SU-DHL-6 (cell line): ENCODE measurements around the gene SREBF1.

ENCODE experiments used
- H2AFZ ChIP-seq: fragments of 200-600 bp; sonication (generic); 2 replicates; pipeline ENCODE4 v1.6.1; 2014; ENCODE audit warnings: low read depth, mild to moderate bottlenecking, moderate library complexity, mixed read lengths, antibody characterized with exemption, low read length; ENCODE audit not compliant: severe bottlenecking
- H3F3A ChIP-seq: fragments of 200-600 bp; shearing (Covaris generic); 2 replicates; pipeline ENCODE4 v1.6.0; 2016; ENCODE audit warnings: antibody characterized with exemption, mild to moderate bottlenecking; ENCODE audit not compliant: insufficient read depth
- H3K27ac ChIP-seq: fragments of 200-600 bp; sonication (generic); 2 replicates; pipeline ENCODE4 v1.5.1; 2016; ENCODE audit warnings: low read depth, mild to moderate bottlenecking, low read length, moderate library complexity, mixed read lengths
- H3K27me3 ChIP-seq: fragments of 200-600 bp; sonication (generic), shearing (Covaris generic); 2 replicates; pipeline ENCODE4 v1.6.0; 2014; ENCODE audit warnings: mild to moderate bottlenecking, low read length
- H3K36me3 ChIP-seq: fragments of 200-600 bp; sonication (generic); 2 replicates; pipeline ENCODE4 v1.6.1; 2014; ENCODE audit warnings: mild to moderate bottlenecking, low read length, mixed read lengths
- H3K4me2 ChIP-seq: fragments of 300-600, 200-600 bp; shearing (Covaris generic), sonication (generic); 2 replicates; pipeline ENCODE4 v1.6.0; 2014; ENCODE audit warnings: low read length, low read depth, mild to moderate bottlenecking; ENCODE audit not compliant: poor library complexity, severe bottlenecking
- H3K4me3 ChIP-seq: fragments of 200-600 bp; sonication (generic); 2 replicates; pipeline ENCODE4 v1.5.1; 2014; ENCODE audit warnings: antibody characterized with exemption, low read length, mild to moderate bottlenecking, mixed read lengths; ENCODE audit not compliant: insufficient read depth, poor library complexity, severe bottlenecking
- H3K79me2 ChIP-seq: fragments of 200-600 bp; sonication (generic); 2 replicates; pipeline ENCODE4 v1.6.1; 2014; ENCODE audit warnings: mild to moderate bottlenecking, low read length, moderate library complexity; ENCODE audit not compliant: insufficient read depth
- H3K9ac ChIP-seq: fragments of 200-600 bp; sonication (generic); 2 replicates; pipeline ENCODE4 v1.7.0; 2014; ENCODE audit warnings: mild to moderate bottlenecking, low read length
- H3K9me2 ChIP-seq: fragments of 200-600 bp; sonication (generic); replicated peaks from 2 replicates; pipeline ENCODE4 v1.6.1; 2014; ENCODE audit warnings: low read length; ENCODE audit not compliant: insufficient read depth
- H3K9me3 ChIP-seq: fragments of 200-600 bp; sonication (generic); 2 replicates; pipeline ENCODE4 v1.6.1; 2014; ENCODE audit warnings: low read length, mixed read lengths; ENCODE audit not compliant: insufficient read depth
- H4K20me1 ChIP-seq: fragments of 200-600 bp; sonication (generic); 2 replicates; pipeline ENCODE4 v1.6.1; 2014; ENCODE audit warnings: low read depth, mild to moderate bottlenecking, antibody characterized with exemption, low read length, moderate library complexity, mixed read lengths
- EZH2phosphoT487 ChIP-seq: fragments of 200-600 bp; sonication (generic), shearing (Covaris generic); conservative IDR thresholded peaks from 2 replicates; pipeline ENCODE4 v1.6.1; 2018; ENCODE audit warnings: mild to moderate bottlenecking, antibody characterized with exemption, low read length, moderate library complexity, mixed read lengths
- TF ChIP-seq, protein P1 (sequence below): fragments of 200-600 bp; sonication (generic); IDR thresholded peaks from one replicate; pipeline ENCODE4 v1.5.1; 2017; ENCODE audit warnings: antibody characterized with exemption, mild to moderate bottlenecking, low read length, moderate library complexity; ENCODE audit not compliant: insufficient read depth, poor library complexity, severe bottlenecking

The SREBF1 gene

DNA sequence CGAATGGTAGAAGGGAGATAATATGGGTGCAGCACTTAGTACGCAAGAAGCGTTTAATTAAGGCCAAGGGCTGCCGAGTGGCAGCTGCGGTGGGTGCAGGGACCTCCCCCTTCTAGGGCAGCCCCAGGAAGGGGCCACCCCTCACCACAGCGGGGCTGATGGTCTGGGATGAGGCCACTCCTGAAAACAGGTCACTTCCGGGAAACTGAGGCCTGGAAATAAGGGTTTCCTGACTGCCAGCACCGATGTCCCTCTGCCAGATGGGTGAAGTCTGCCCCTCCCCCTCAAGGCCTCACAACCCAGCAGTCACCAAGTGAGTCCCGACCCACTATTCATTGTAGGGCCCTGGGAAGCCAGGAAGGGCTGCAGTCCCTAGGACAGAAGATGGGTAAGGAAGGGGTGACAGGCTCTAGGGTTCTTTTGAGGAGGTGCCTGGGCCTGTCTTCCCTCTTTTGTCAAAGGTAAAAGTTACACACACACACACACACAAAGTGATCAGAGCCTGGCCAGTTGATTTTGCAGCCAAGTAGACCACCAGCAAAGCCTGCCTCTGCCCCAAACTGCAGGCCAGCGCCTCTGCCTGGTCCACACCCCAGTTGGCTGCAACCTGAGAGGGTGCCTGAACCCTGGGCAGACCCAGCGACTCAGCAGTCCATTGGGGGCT, 12.5 kb downstream of the SREBF1 start:
- H3K9me2 ChIP-seq, result no peaks in the 10 kb centered on the region
- peak overlapping the region; percentile 58 for H3K4me2 ChIP-seq
- peaks cover 4% of the 10 kb centered on the region; the same call in 1 of the 2 replicates for H3F3A ChIP-seq
- H3K79me2 ChIP-seq, result peaks cover 29% of the 10 kb centered on the region
- H2AFZ ChIP-seq, result no peak overlapping the region
- H3K27ac ChIP-seq, result peak overlapping the region; percentile 81
- H3K4me3 ChIP-seq, result peak overlapping the region; percentile 33
- H3K27me3 ChIP-seq, result no peaks in the 10 kb centered on the region
- TF ChIP-seq, protein P1, sequence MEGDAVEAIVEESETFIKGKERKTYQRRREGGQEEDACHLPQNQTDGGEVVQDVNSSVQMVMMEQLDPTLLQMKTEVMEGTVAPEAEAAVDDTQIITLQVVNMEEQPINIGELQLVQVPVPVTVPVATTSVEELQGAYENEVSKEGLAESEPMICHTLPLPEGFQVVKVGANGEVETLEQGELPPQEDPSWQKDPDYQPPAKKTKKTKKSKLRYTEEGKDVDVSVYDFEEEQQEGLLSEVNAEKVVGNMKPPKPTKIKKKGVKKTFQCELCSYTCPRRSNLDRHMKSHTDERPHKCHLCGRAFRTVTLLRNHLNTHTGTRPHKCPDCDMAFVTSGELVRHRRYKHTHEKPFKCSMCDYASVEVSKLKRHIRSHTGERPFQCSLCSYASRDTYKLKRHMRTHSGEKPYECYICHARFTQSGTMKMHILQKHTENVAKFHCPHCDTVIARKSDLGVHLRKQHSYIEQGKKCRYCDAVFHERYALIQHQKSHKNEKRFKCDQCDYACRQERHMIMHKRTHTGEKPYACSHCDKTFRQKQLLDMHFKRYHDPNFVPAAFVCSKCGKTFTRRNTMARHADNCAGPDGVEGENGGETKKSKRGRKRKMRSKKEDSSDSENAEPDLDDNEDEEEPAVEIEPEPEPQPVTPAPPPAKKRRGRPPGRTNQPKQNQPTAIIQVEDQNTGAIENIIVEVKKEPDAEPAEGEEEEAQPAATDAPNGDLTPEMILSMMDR, result no peak
- no peak for TF ChIP-seq EZH2phosphoT487
- no peaks in the 10 kb centered on the region for H4K20me1 ChIP-seq
- H3K9me3 ChIP-seq, result no peaks in the 10 kb centered on the region
- peak overlapping the region; percentile 47 for H3K9ac ChIP-seq
- no peaks in the 10 kb centered on the region for H3K36me3 ChIP-seq

DNA sequence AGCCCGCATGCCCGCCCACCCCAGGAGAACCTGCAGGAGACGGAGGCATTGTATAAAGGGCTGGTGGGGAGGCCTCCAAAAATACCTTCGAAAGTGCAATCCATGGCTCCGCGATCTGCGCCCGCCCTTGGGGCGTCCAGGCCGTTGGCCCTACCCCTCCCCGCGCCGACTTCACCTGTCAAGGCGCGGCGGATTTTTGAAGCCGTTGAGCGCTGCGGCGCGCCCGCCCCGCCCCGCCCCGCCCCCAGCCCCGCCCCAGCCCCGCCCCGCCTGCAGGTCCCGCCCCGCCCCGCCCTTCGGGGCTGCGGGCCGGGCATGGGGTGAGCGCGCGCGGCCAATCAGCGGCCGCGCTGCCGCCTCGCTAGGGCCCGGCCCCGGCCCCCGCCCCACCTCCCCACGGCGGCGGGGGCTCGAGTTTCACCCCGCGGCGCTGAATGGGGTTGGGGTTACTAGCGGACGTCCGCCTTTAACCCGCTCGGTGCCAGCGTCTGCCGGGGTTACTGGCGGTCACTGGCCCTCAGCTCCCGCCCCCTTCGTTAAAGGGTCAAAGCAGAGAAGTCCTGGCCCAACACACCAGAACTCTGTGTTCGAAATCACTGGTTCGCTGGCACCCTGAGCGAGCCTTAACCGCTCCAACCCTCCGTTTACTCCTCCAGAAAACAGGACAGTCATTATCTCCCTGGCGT, 13.2 kb downstream of the SREBF1 start:
- Histone ChIP-seq H4K20me1 (no peaks in the 10 kb centered on the region), H3K9me3 (no peaks in the 10 kb centered on the region), H3K36me3 (no peaks in the 10 kb centered on the region), H3K4me3 (peak overlapping the region; percentile 68), H3K27me3 (no peaks in the 10 kb centered on the region), H2AFZ (no peak overlapping the region), H3F3A (peaks cover 4% of the 10 kb centered on the region; the same call in 1 of the 2 replicates), H3K79me2 (peaks cover 29% of the 10 kb centered on the region), H3K9me2 (no peaks in the 10 kb centered on the region), H3K9ac (peak overlapping the region; percentile 68), H3K4me2 (peak overlapping the region; percentile 97), H3K27ac (peak overlapping the region; percentile 81)
- TF ChIP-seq, protein P1, result no peak
- no peak for TF ChIP-seq EZH2phosphoT487

DNA sequence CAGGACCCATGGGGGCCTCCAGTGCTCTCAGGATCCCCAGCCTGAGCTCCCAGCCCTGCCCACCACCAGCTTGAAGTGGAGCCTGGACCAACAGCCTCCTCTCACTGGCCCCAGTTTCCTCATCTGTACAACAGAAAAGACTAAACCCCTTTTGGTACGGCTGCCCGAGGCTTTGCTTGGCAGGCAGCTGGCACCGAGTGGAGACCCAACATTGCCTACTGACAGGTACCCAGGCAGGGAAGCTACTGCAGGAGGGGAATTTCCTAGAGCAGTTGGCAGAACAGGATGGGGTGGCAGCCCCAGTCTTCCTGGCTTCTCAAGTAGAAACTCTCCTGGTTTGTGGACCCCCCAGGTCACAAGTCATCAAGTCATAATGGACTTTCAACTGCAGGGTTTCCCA, 14.2 kb downstream of the SREBF1 start:
- Histone ChIP-seq H3K4me3 (peak overlapping the region; percentile 68), H3K4me2 (peak overlapping the region; percentile 97), H3K79me2 (peaks cover 29% of the 10 kb centered on the region), H3K27me3 (no peaks in the 10 kb centered on the region), H3K9me2 (no peaks in the 10 kb centered on the region), H2AFZ (no peak overlapping the region), H3F3A (peaks cover 4% of the 10 kb centered on the region; the same call in 1 of the 2 replicates), H3K27ac (peak overlapping the region; percentile 53), H3K36me3 (no peaks in the 10 kb centered on the region), H4K20me1 (no peaks in the 10 kb centered on the region), H3K9ac (peak overlapping the region; percentile 68), H3K9me3 (no peaks in the 10 kb centered on the region)
- TF ChIP-seq, protein P1, result no peak
- TF ChIP-seq EZH2phosphoT487, result no peak
